Measurements from ENCODE around the gene SLC7A7.
"Not testable (repeated sequence)": the region's sequence is repeated elsewhere in the genome, so short reads cannot be mapped to it uniquely, and the experiment has no call there.

The SLC7A7 gene

DNA sequence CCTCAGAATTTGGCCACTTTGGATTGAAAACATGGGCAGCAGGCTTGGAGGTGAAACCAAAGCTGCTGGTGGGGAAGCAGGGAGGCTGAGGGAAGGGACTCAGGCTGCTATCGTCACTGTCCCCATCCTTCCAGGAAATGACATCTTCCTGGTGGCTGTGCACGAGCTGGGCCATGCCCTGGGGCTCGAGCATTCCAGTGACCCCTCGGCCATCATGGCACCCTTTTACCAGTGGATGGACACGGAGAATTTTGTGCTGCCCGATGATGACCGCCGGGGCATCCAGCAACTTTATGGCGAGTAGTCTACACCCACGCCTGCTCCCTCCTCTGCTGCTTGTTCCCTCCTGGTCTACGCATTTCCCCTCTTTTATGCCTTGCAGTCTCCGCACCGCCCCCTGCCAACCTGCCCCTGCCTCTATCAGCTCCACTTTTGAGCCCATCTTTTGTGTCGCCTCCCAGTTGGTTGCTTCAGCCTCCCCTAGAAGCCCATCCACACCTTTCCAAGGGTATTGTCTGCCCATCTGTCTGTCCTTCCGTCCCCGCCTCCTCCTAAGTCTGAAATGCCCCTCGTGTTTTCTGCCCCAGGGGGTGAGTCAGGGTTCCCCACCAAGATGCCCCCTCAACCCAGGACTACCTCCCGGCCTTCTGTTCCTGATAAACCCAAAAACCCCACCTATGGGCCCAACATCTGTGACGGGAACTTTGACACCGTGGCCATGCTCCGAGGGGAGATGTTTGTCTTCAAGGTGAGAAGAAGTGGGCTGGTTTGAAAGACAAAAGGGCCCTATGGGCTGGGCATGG lies 28.1 kb upstream of the SLC7A7 start:
- no peak for DNase-seq

GRCh38 chr14:22842211-22843122 lies 27.2 kb upstream of the SLC7A7 start:
- no peak for DNase-seq

DNA sequence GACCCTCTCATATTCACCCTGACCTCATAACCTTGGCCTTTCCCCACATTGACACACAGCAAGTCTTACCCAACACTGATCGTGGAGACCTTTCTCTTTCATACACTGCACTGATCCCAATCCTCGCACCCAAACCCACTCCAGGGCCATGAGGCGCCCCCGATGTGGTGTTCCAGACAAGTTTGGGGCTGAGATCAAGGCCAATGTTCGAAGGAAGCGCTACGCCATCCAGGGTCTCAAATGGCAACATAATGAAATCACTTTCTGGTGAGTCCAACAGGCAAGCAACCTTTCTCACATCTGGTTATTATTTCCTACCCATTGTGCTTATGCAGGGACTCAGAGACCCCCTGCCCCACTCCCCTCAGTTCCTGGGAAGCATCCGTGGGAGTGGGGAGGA lies 26.5 kb upstream of the SLC7A7 start:
- no peak for DNase-seq

GRCh38 chr14:22841311-22841710 lies 26.1 kb upstream of the SLC7A7 start:
- DNase-seq = no peak

GRCh38 chr14:22839159-22839779 lies 24.0 kb upstream of the SLC7A7 start:
- DNase-seq = no peak

GRCh38 chr14:22838631-22839041 lies 23.4 kb upstream of the SLC7A7 start:
- no peak for DNase-seq

GRCh38 chr14:22837750-22838538 lies 22.7 kb upstream of the SLC7A7 start:
- DNase-seq = no peak

DNA sequence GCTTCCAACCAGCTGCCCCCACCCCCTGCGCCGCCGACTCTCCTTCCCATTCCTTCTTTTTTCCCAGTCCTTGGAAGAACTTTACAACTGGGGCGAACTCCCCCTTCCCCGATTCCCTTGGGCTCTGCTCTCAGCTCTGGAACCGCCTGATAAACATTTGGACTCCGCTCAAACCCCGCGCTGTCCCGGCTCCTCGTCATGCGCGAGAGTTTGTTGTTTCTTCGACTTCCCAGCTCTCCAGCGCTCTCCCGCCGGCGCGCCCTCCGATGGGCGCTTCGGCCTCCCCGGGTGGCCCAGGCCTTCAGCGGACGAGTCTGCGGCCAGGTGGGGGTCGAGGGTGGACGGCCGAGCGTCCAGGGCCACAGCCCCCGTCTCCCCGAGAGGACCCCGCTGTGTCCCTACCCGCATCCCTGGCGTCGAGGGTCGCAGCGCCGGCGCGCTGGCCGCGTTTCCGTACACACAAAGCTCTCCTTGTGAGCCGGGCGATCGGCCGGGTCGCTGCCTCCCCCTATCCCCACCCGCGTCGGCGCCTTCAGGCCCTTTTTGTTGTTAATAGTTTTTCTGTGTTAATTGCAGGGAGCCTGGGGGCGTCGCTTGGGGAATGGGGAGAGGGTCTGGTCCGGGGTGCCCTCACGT lies 22.0 kb upstream of the SLC7A7 start:
- no peak for DNase-seq

DNA sequence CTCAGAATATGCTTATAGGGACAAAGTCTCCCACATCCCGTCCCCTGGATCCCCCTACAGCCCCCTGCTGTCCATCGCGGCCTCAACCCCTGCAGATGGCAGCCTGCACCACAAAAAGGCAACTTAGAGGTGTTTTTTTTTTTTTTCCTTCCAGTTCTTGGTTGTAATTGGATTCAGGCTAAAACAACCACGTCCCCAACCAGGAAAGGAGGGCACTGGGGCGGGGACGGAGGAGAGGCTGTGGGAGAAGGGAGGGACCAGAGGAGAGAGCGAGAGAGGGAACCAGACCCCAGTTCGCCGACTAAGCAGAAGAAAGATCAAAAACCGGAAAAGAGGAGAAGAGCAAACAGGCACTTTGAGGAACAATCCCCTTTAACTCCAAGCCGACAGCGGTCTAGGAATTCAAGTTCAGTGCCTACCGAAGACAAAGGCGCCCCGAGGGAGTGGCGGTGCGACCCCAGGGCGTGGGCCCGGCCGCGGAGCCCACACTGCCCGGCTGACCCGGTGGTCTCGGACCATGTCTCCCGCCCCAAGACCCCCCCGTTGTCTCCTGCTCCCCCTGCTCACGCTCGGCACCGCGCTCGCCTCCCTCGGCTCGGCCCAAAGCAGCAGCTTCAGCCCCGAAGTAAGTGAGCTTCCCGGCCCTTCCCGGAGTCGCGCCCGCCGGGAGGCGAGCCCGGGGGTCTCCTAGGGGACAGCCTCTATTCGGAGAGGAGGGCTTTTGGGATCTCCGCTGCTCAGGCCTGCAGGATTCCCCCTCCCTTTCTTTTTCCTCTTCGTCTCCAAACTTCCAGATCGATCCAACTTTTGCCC lies 21.3 kb upstream of the SLC7A7 start, which contains the start of gene MMP14:
Gene MMP14 (plus strand): TSS at position 285 of the 813 bp plus-strand sequence. CDS start 233 bp downstream, at position 518.
- no peak for DNase-seq

DNA sequence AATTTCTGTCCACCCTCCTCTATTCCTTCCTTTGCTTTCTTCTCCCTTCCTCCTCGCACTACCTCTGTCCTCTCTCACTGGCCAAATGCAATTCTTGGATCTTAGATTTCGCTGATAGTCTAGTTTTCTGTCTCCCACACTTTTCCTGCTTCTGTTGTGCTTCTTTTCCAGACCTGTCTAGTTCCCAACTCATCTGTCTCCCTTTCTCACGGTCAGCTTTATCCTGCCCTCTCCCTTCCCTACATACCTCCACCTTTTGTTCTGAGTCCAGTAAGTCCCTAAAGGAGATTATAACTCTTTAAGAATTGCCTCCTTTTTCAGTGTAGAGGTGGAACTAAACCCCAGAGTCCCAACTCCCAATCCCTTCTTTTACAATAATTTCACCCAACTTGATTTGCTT lies 20.3 kb upstream of the SLC7A7 start:
- DNase-seq = no peak

- no peak for DNase-seq
Observed at GRCh38 chr14:22830443-22831010, 15.3 kb upstream of the SLC7A7 start.

GRCh38 chr14:22829661-22830442 lies 14.6 kb upstream of the SLC7A7 start, which contains the start of gene MRPL52:
Gene MRPL52, plus strand, starts transcription at chr14:22829887. Its CDS starts 26 bp downstream, at chr14:22829913.
- DNase-seq = peak; percentile 95

GRCh38 chr14:22829076-22829660 lies 13.9 kb upstream of the SLC7A7 start:
- DNase-seq = not testable (repeated sequence)

GRCh38 chr14:22824711-22825359 lies 9.6 kb upstream of the SLC7A7 start:
- no peak for DNase-seq

DNA sequence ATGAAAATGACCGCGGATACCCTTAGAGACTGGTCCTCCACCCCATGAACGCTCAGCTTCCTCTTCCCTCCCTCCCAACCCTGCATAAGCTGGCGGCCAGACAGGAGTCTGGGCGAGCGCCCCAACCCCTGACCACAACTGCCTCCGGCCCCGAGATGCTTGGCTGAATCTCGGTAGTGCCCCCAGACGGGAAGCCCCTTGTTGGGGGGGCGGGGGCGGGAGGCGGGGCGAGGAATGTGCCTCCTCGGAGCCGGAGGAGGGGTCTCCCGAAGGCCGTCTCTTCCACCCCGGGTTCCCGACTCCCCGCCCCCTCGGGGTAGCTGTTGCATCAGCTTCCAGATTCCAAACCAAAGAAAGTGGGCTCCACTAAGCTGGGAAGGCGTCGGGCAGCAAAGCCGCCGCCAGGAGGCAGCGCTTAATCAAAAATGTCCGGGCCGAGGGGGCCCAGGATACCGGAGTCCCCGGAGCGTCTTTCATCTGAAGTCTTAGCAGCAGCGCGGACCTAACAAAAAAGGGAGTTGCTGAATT lies 7.4 kb upstream of the SLC7A7 start:
- peak; percentile 24 for DNase-seq

GRCh38 chr14:22822016-22822570 lies 6.9 kb upstream of the SLC7A7 start:
- no peak for DNase-seq

- no peak for DNase-seq
Observed at GRCh38 chr14:22821193-22822015, 6.2 kb upstream of the SLC7A7 start.
